Lung (tissue), 12 donors: ENCODE measurements around the gene PLVAP. TPM values are rescaled to one million over a fixed set of nuclear protein-coding genes. Genes with fewer than 3 reads are reported as not detected.
A peak's percentile ranks its signal among the peaks of the same experiment; 100 is the strongest.

Experiments
- ATAC-seq: fragments of 200-7000 bp; cut with Tn5 transposase; one replicate; pipeline ENCODE4 v1.9.1; 2020; ENCODE audit warnings: moderate number of reproducible peaks; ENCODE audit not compliant: insufficient read depth, low FRiP score
- DNase-seq, 3 donors: peaks; one replicate each; pipeline ENCODE4 v3.0.0-alpha.2; 2013 to 2017
- H3K27ac ChIP-seq, 2 donors: one replicate each; pipeline ENCODE4 v1.5.1; 2013; ENCODE audit warnings: mild to moderate bottlenecking in 2 of 2, moderate library complexity in 2 of 2, control low read depth in 1 of 2, inconsistent platforms in 1 of 2, low read depth in 1 of 2, low read length in 1 of 2
- H3K27me3 ChIP-seq, 3 donors: one replicate each; pipeline ENCODE4 v1.5.1; 2013; ENCODE audit warnings: low read length in 2 of 3; ENCODE audit not compliant: control insufficient read depth in 3 of 3, insufficient read depth in 3 of 3
- H3K36me3 ChIP-seq, 4 donors: one replicate each; pipeline ENCODE4 v1.5.1; 2013; ENCODE audit warnings: low read length in 4 of 4, mild to moderate bottlenecking in 1 of 4, moderate library complexity in 1 of 4; ENCODE audit not compliant: control insufficient read depth in 4 of 4, insufficient read depth in 4 of 4
- H3K4me1 ChIP-seq, 5 donors: one replicate each; pipeline ENCODE4 v1.5.1; 2013; ENCODE audit warnings: low read length in 5 of 5, mild to moderate bottlenecking in 2 of 5, moderate library complexity in 1 of 5; ENCODE audit not compliant: control insufficient read depth in 5 of 5, insufficient read depth in 5 of 5
- H3K4me3 ChIP-seq: one replicate; pipeline ENCODE4 v1.5.1; 2013; ENCODE audit warnings: mild to moderate bottlenecking, control low read depth, moderate library complexity
- H3K9ac ChIP-seq, 2 donors: one replicate each; pipeline ENCODE4 v1.5.1; 2013; ENCODE audit warnings: low read length in 2 of 2, control low read depth in 1 of 2; ENCODE audit not compliant: insufficient read depth in 1 of 2
- H3K9me3 ChIP-seq, 4 donors: one replicate each; pipeline ENCODE4 v1.5.1; 2013; ENCODE audit warnings: low read length in 3 of 4, mild to moderate bottlenecking in 1 of 4, moderate library complexity in 1 of 4; ENCODE audit not compliant: control insufficient read depth in 4 of 4, insufficient read depth in 3 of 4
- CTCF ChIP-seq: IDR thresholded peaks from 2 replicates; pipeline ENCODE4 v1.5.1; 2012; ENCODE audit warnings: mild to moderate bottlenecking; ENCODE audit errors: control extremely low read depth, extremely low read depth
- WGBS, 2 donors: extraction: QIAGEN DNeasy Blood & Tissue Kit; methylation state at CpG; one replicate each; pipeline ENCODE4 v1.1.7; 2013; 5-methylcytosine and 5-hydroxymethylcytosine counted together
- polyA plus RNA-seq, 2 donors: library from polyadenylated mRNA; stranded (reverse); fragments of 200-250 nt; gene quantifications; one replicate each; pipeline ENCODE4 v1.2.1, GENCODE V29; 2013
- total RNA-seq, 2 donors: library from RNA; depleted of rRNA in 1 of 2; stranded (reverse); fragments of >200 nt in 1 of 2; gene quantifications; one replicate each; pipeline ENCODE4 v1.2.1, GENCODE V29; 2014 to 2021
- donor health status: control.
- donor health status: control.
- donor health status: Bipolar disorder and iron deficiency.
- donor health status: healthy.
- donor health status: DM: yes; HTN: yes; CAD: no.

Gene PLVAP
- total and polyA plus RNA-seq, 4 donors: 6.4 to 55.0 (median 25.8) TPM

- ATAC-seq (no peak), DNase-seq (no peak)
- no peak overlapping the region for H3K9ac ChIP-seq
- H3K4me1 ChIP-seq: peaks cover 0 to 10% (median 4%) of the 10 kb centered on the region in 5 donors
- no peaks in the 10 kb centered on the region for H3K27me3 ChIP-seq
- no peaks in the 10 kb centered on the region for H3K9me3 ChIP-seq
- no peak for TF ChIP-seq CTCF
- WGBS, 2 donors: 97 to 99% methylated on average over 4 of the region's 4 CpGs
- H3K36me3 ChIP-seq: peaks cover 0 to 7% (median 3%) of the 10 kb centered on the region in 4 donors
- H3K4me3 ChIP-seq: no peak overlapping the region
- no peak overlapping the region for H3K27ac ChIP-seq
These were observed 44.8 kb upstream of the PLVAP start for GRCh38 chr19:17421942-17422341.

GRCh38 chr19:17420475-17420924 is 43.4 kb upstream of the PLVAP start:
- 5 to 7% methylated on average over 25 of the region's 25 CpGs for WGBS, 2 donors
- Histone ChIP-seq H3K9ac (peak overlapping the region in 1 of 2 donors; percentile 6), H3K36me3 (peaks cover 0 to 7% (median 3%) of the 10 kb centered on the region in 4 donors), H3K9me3 (no peaks in the 10 kb centered on the region), H3K4me1 (peaks cover 0 to 13% (median 4%) of the 10 kb centered on the region in 5 donors), H3K27ac (peak overlapping the region in 1 of 2 donors; percentile 0), H3K4me3 (peak overlapping the region; percentile 77), H3K27me3 (no peaks in the 10 kb centered on the region)
- TF ChIP-seq CTCF: peak; percentile 11
- no peak for ATAC-seq
- DNase-seq: peak; percentile 40 to 43 (median 42)

GRCh38 chr19:17419621-17420474 is 42.7 kb upstream of the PLVAP start, which contains the start of gene MVB12A:
MVB12A (plus strand) TSS chr19:17420047; CDS start chr19:17420136, 89 bp downstream.
- Histone ChIP-seq H3K4me1 (peaks cover 0 to 14% (median 4%) of the 10 kb centered on the region in 5 donors), H3K9me3 (no peaks in the 10 kb centered on the region), H3K27ac (peak within 1 kb of the TSS; percentile 75 to 80), H3K9ac (peak within 1 kb of the TSS; percentile 6 to 89), H3K27me3 (no peaks in the 10 kb centered on the region), H3K36me3 (peaks cover 0 to 7% (median 3%) of the 10 kb centered on the region in 4 donors), H3K4me3 (peak within 1 kb of the TSS; percentile 77)
- ATAC-seq (peak; percentile 97), DNase-seq (peak; percentile 99 to 100 (median 99))
- WGBS, 2 donors: 0 to 1% methylated on average over 66 to 85 of the region's 85 CpGs
- TF ChIP-seq CTCF: no peak
